ENCODE measurements around the gene PPARGC1A. TPM values are rescaled to one million over a fixed set of nuclear protein-coding genes. Genes with fewer than 3 reads are reported as not detected.

The PPARGC1A gene
- total RNA-seq, 2 donors from 2014 or later = 8.9 to 10.2 TPM

- no peaks in the 10 kb centered on the region for H3K36me3 Mint-ChIP-seq (ENCODE audit: low read depth)
- TF ChIP-seq CTCF (conservative IDR thresholded peaks at IDR 0.05) = no peak
- 80 to 88% methylated on average over 1 to 3 of the region's 4 CpGs for WGBS, 2 experiments (ENCODE audit: insufficient coverage in 1 of 2, insufficient read length in 1 of 2)
- no peaks in the 10 kb centered on the region for H3K36me3 ChIP-seq (ENCODE audit: control insufficient read depth, insufficient read depth, low read length)
- H3K9me3 ChIP-seq (ENCODE audit: control insufficient read depth, low read length) = no peaks in the 10 kb centered on the region
- H3K27me3 Mint-ChIP-seq (ENCODE audit: insufficient read depth) = no peaks in the 10 kb centered on the region
- H3K27me3 ChIP-seq (ENCODE audit: control insufficient read depth, insufficient read depth, low read length, poor library complexity, severe bottlenecking) = no peaks in the 10 kb centered on the region
- no peak overlapping the region for H3K9ac ChIP-seq (ENCODE audit: extremely low read depth, low read length, poor library complexity, severe bottlenecking)
- no peaks in the 10 kb centered on the region for H3K9me3 Mint-ChIP-seq
- H3K27ac ChIP-seq (ENCODE audit: low read depth, low read length) = no peak overlapping the region
- H3K27ac Mint-ChIP-seq = no peak overlapping the region
- H3K4me1 ChIP-seq (ENCODE audit: control insufficient read depth, insufficient read depth, low read length) = no peaks in the 10 kb centered on the region
- H3K4me1 Mint-ChIP-seq = peaks cover 10% of the 10 kb centered on the region
- no peak overlapping the region for H3K4me3 Mint-ChIP-seq
- DNase-seq = no peak
- H3K4me3 ChIP-seq (ENCODE audit: low read length) = no peak overlapping the region
These were observed 9.7 kb upstream of the PPARGC1A start for GRCh38 chr4:23899565-23899964.

- H3K27ac Mint-ChIP-seq = no peak overlapping the region
- H3K27me3 Mint-ChIP-seq (ENCODE audit: insufficient read depth) = no peaks in the 10 kb centered on the region
- H3K4me3 Mint-ChIP-seq = no peak overlapping the region
- Histone ChIP-seq H3K4me1 (ENCODE audit: control insufficient read depth, insufficient read depth, low read length) (no peaks in the 10 kb centered on the region), H3K27me3 (ENCODE audit: control insufficient read depth, insufficient read depth, low read length, poor library complexity, severe bottlenecking) (no peaks in the 10 kb centered on the region), H3K9me3 (ENCODE audit: control insufficient read depth, low read length) (no peaks in the 10 kb centered on the region), H3K9ac (ENCODE audit: extremely low read depth, low read length, poor library complexity, severe bottlenecking) (no peak overlapping the region), H3K27ac (ENCODE audit: low read depth, low read length) (no peak overlapping the region), H3K4me3 (ENCODE audit: low read length) (no peak overlapping the region), H3K36me3 (ENCODE audit: control insufficient read depth, insufficient read depth, low read length) (no peaks in the 10 kb centered on the region)
- peaks cover 15% of the 10 kb centered on the region for H3K4me1 Mint-ChIP-seq
- TF ChIP-seq CTCF (conservative IDR thresholded peaks at IDR 0.05) = no peak
- no peaks in the 10 kb centered on the region for H3K36me3 Mint-ChIP-seq (ENCODE audit: low read depth)
- WGBS, 2 experiments (ENCODE audit: insufficient coverage in 1 of 2, insufficient read length in 1 of 2) = 78 to 84% methylated on average over 3 to 4 of the region's 4 CpGs
- no peak for DNase-seq
- H3K9me3 Mint-ChIP-seq = no peaks in the 10 kb centered on the region
These were observed 7.8 kb upstream of the PPARGC1A start for GRCh38 chr4:23897564-23898109.

- Mint-ChIP-seq H3K9me3 (no peaks in the 10 kb centered on the region), H3K4me1 (peaks cover 34% of the 10 kb centered on the region), H3K4me3 (no peak overlapping the region), H3K36me3 (ENCODE audit: low read depth) (no peaks in the 10 kb centered on the region), H3K27me3 (ENCODE audit: insufficient read depth) (peaks cover 13% of the 10 kb centered on the region), H3K27ac (no peak overlapping the region)
- no peak overlapping the region for H3K9ac ChIP-seq (ENCODE audit: extremely low read depth, low read length, poor library complexity, severe bottlenecking)
- H3K4me1 ChIP-seq (ENCODE audit: control insufficient read depth, insufficient read depth, low read length) = peaks cover 4% of the 10 kb centered on the region
- H3K27me3 ChIP-seq (ENCODE audit: control insufficient read depth, insufficient read depth, low read length, poor library complexity, severe bottlenecking) = peaks cover 5% of the 10 kb centered on the region
- no peak overlapping the region for H3K27ac ChIP-seq (ENCODE audit: low read depth, low read length)
- 92% methylated on average over 2 of the region's 2 CpGs; no CpG with 5 or more reads in 1 of the 2 experiments for WGBS, 2 experiments (ENCODE audit: insufficient coverage in 1 of 2, insufficient read length in 1 of 2)
- H3K4me3 ChIP-seq (ENCODE audit: low read length) = no peak overlapping the region
- no peaks in the 10 kb centered on the region for H3K36me3 ChIP-seq (ENCODE audit: control insufficient read depth, insufficient read depth, low read length)
- no peak for TF ChIP-seq CTCF (conservative IDR thresholded peaks at IDR 0.05)
- no peaks in the 10 kb centered on the region for H3K9me3 ChIP-seq (ENCODE audit: control insufficient read depth, low read length)
- no peak for DNase-seq
These were observed 4.2 kb upstream of the PPARGC1A start for GRCh38 chr4:23894021-23894420.

All from endodermal cell (in vitro differentiated cells).